ENCODE results near the gene ABCA2. TPM values are rescaled to one million over a fixed set of nuclear protein-coding genes. Genes with fewer than 3 reads are reported as not detected.

ABCA2 gene
- total and polyA plus RNA-seq, 9 of the 15 experiments (the other 6 are each of a cell fraction or from before 2014, with no cell fraction given), result 0.69 to 16.3 (median 6.1) TPM; not detected in 2

GRCh38 chr9:136991993-136992818 lies 35.8 kb downstream of the ABCA2 start, which contains the start of gene PAXX (continued):
- TF ChIP-seq ZNF316 (IDR thresholded peaks at IDR 0.05) (no peak), ATF3 (IDR thresholded peaks at IDR 0.05) (no peak), ATF3 (CRISPR knock-in tag; conservative IDR thresholded peaks at IDR 0.05) (no peak), ZFP91 (CRISPR knock-in tag; IDR thresholded peaks at IDR 0.05) (no peak), LARP7 (IDR thresholded peaks at IDR 0.05) (no peak), ZNF121 (CRISPR knock-in tag; conservative IDR thresholded peaks at IDR 0.05) (no peak), MECOM (CRISPR knock-in tag; IDR thresholded peaks at IDR 0.05) (no peak), NELFE (IDR thresholded peaks at IDR 0.05; ENCODE audit: insufficient read depth, insufficient read length) (no peak), RCOR1 (IDR thresholded peaks at IDR 0.05; ENCODE audit: borderline replicate concordance in 1 of 2, low read depth in 2 of 2, low read length in 2 of 2) (no peak), PTRF (tag; IDR thresholded peaks at IDR 0.05) (no peak), HMGN3 (IDR thresholded peaks at IDR 0.05; ENCODE audit: borderline replicate concordance, extremely low read depth, insufficient read length, low read depth, low read length) (no peak), ZNF280A (IDR thresholded peaks at IDR 0.05; ENCODE audit: low read depth, partially characterized antibody) (no peak), ZBTB2 (IDR thresholded peaks at IDR 0.05) (no peak), ETV1 (tag; conservative IDR thresholded peaks at IDR 0.05; ENCODE audit: low read depth) (no peak), SOX6 (IDR thresholded peaks at IDR 0.05) (no peak), ZNF785 (CRISPR knock-in tag; IDR thresholded peaks at IDR 0.05) (no peak), CHCHD3 (CRISPR knock-in tag; IDR thresholded peaks at IDR 0.05) (0 out of 2 replicates have a peak, but pooled peaks have one; percentile 16), NCOA6 (IDR thresholded peaks at IDR 0.05) (no peak), ARID1B (IDR thresholded peaks at IDR 0.05) (no peak), ELK1 (CRISPR knock-in tag; IDR thresholded peaks at IDR 0.05) (no peak), MEF2A (IDR thresholded peaks at IDR 0.05; ENCODE audit: control insufficient read depth, low read depth, low read length) (no peak), HNRNPLL (IDR thresholded peaks at IDR 0.05; ENCODE audit: low read depth, low read length, poor library complexity, severe bottlenecking) (peak; percentile 39), SP1 (CRISPR knock-in tag; IDR thresholded peaks at IDR 0.05) (peak; percentile 25)
